HG03378 (cell line): ENCODE measurements around the gene APOBEC2.

Source experiments
- ATAC-seq: cut with Tn5 transposase; IDR thresholded peaks from one replicate; pipeline ENCODE4 v1.9.1; 2021; ENCODE audit warnings: mild to moderate bottlenecking, moderate library complexity; ENCODE audit not compliant: unreplicated experiment

Gene APOBEC2

DNA sequence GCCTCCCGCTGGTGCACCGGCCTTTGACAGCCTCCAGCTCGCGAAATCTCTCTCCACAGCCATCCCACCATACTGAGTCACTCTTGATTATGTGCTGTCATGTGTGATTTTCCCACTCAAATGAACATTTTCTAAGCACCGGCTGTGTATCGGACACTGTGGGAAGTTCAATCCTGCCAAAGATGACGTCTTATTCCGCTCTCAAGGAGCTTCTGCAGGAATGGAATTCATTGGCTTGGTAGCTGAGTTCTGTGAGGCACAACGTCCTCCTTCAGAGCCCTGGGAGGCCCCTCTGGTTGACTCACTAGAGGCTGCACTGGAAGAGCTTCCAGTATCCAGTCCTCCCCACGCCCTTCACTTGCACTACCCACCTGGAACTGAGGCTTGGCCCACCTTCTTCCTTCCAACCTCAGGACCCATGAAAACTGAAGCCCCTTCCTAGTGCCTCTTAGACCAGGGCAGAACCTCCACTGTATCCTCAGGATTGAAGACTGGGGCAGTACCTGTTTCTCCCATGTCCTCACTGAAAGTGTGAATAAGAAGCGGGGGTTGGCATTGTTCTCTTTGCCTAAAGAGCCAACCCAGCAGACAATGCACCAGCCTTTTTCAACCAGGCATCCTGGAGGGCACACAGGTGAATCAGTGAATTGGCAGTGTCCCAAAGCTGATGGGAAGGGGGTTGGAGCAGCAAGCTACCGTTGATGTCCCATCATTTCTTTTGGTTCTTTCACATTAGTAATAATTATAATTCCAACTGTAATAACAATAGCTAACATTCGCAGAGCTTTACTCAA, 15.7 kb upstream of the APOBEC2 start:
- no peak for ATAC-seq

DNA sequence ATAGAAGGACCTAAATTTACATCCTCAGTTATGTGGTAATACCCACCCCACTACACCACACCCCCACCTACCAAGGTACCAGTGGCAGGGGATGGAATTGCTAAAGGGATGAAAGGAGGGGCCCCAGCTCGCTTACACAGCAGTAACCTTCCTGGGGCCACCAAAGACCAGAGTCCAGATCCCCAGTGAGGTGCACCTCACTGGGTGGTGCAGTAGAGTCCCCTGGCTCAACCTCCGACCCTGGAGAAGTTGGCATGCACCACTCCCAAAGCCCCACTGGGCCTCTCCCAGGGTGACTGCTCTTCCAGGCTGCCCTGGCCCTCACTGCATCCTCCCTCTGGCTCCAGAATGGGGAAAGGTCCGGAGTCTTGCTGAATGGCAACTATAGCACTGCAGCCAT, 14.8 kb upstream of the APOBEC2 start:
- no peak for ATAC-seq

DNA sequence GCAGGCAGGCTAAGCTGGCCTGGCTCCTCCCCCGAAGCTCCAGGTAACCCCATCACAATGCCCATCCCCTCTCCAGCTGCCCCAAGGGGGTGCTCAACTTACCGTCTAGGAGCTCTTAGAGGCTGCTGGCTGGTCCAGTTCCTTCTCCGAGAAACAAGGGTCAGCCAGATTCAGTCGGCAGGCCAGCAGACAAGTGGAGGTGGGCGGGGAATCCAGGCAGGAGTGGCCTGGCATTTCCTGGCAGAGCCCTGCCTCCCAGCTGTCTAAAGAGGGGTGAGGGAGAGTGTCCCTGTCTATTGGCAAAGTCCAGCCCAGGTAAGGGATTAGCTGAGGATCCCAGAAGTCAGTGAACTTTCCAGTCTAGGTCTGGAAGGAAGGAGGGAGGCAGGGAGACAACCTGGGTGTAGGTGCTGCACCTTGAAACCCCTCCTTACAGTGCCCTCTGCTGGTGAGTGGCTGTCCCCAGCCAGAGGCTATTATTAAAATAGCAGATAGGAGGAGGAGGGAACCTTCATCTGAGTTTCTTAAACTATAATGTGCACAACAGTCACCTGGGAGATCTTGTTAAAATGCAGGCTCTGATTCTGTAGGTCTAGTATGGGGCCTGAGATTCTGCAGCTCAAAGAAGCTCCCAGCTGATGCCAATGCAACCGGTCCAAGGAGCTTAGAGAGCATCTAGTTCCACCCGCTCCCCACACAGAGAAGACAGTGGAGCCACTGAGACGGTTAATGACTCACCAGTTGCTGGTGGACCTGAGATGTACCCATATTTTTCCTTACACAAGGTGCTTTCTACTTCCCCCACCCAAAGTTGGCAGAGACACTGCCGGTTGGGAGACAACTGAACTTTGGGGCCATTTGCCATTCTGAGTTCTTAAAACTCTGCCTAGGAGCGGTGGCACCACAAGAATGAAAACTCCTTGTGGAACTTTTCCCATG, 13.7 kb upstream of the APOBEC2 start, which contains the start of gene UNC5CL:
UNC5CL (minus strand) TSS at position 162 of the 939 bp plus-strand sequence. CDS start 4,147 bp downstream, outside the sequence.
- ATAC-seq = peak; percentile 46

- peak; percentile 58 for ATAC-seq
Observed at GRCh38 chr6:41040101-41040939, 12.7 kb upstream of the APOBEC2 start.

- no peak for ATAC-seq
Observed at GRCh38 chr6:41040940-41041536, 12.0 kb upstream of the APOBEC2 start.

DNA sequence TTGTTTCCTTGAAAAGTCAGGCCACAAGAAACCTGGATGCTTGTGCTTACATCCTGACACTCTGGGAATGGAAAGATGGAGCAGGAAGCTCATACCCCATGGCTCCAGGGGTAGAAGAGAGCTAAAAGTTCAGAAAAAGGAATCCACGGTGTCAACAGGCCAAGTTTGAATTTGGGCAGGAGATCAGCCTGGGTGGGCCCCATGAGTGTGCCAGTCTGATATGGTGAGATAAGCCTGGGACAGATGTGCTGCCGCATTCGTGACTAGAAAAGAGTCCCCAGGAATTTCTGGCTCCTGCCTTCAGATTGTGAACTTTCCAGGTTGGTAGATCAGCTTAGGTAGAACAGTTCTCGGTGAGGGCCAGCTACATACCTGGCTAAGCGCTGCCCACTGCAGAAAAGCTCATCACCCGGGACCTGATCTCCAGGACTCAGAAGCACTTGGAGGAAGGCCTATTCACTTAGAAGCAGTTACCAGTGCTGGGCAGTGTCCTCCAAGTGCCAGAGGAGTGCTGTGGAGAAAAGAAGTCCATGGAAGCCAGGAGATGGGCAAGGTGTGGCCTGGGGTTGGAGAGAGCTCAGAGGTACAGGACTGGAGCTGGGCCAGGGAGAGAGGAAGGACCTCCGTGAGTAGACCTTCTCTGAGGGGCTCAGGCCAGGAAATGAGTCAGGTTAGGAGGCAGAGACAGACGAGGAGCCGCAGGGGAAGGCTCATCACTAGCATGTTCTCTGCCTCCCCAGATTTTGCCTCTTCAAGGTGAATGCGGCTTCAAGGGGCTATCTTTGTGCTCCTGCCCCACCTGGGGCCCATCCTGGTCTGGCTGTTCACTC, 10.6 kb upstream of the APOBEC2 start, which contains the start of gene TSPO2:
TSPO2 (plus strand) TSS at position 242 of the 830 bp plus-strand sequence; CDS start at position 761, 519 bp downstream.
- ATAC-seq = no peak

GRCh38 chr6:41043151-41043550, 9.9 kb upstream of the APOBEC2 start:
- ATAC-seq = no peak

GRCh38 chr6:41045664-41046063, 7.3 kb upstream of the APOBEC2 start:
- no peak for ATAC-seq

DNA sequence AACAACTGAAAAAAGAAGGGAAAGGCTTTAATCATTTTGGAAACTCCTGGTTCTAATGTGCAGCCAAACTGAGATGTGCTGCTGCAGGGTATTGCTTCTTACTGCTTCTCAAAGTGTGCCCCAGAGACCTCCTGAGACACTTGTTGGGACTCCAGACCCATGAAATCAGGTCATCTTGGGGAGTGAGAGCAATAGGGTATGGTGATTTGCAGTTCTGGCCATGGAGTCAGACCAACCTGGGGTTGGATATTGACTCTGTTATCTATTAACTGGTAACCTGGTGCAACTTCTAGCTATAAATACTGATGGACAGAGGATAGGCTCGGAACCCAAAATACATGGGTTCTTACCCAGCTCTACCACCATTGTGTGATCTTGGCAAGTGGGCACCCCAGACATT, 6.9 kb upstream of the APOBEC2 start:
- ATAC-seq = no peak

DNA sequence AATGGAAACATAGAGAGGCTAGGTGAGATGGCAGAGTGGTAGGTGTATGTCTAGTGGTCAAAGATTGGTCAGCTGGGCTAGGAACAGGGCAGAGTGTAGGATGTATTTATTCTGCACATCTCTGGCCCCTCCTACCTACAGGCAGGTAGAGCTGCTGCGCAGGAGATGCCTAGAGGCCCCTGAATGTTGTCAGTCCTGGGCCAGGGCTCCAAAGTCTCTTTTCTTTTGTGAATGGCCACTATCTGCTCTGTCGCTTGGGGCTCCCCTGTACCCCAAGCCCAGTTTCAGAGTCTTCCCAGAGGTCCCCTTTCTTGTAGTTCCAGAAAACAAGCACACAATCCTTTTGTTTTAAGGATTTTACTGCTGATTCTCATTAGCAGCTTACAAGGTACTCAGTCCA, 5.7 kb upstream of the APOBEC2 start:
- no peak for ATAC-seq

DNA sequence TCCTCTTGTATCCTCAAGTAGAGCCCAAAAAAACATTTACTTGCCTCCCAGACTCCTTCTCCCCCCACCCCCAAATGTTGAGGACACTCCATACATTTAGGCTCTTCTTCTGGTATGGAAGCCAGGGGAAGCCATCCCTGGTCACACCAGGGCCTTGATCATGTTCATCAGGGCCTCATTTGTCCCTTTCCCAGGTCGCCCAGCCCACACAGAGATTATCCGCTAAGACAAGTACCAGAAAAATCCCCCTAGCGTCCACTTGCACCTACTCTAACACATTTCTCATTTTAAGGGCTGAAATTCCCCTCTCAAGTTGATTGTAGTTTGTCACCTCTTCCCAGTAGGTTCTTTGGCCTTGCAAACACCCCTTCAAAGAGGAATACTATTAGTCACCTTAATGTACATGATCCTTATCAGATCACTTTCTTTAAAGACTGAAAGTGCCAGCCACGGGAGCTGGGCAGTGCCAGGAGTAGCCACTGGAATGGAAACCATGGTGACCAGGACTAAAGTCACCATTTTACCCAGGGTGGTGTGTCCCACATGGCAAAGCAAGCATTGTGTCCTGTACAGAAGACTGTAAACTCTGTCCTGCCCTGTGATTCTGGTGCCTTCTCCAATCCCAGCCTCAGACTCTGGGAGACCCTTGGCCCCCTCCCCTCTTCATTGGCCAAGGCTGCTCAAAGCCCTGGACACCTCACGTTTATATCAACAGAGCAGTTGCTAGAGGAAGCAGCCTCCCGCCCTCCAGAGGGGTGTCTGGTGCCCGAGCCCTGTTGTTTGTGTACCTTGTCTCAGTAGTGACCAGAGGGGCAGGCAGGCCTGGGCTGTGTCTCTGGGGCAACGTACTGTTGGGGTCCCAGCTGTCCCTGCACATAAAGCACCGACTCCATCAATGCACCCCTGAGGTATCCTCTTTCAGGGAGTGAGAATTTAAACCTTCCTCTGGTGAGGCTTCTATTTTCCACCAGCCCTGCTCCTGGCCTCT, 5.0 kb upstream of the APOBEC2 start:
- no peak for ATAC-seq

GRCh38 chr6:41049521-41049920, 3.5 kb upstream of the APOBEC2 start:
- no peak for ATAC-seq

DNA sequence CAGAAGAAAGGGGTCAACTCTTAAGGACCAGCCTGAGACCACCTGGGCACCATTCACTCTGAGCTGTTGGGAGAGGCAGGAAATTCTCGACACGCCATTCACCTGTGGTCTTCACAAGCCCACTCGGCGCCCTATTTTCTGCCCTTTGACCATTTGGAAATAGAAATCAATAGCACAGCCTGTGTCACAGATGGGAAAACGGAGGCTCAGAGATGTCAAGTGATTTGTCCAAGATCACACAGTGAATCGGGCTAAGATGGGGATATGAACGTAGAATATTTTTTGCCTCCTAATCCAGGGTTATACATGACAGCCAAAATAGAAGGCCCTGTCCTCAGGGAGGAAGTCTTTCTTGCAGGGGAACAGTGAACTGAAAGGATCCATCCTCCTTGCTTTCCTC, 3.0 kb upstream of the APOBEC2 start:
- no peak for ATAC-seq

- no peak for ATAC-seq
Observed at GRCh38 chr6:41050536-41050935, 2.5 kb upstream of the APOBEC2 start.

GRCh38 chr6:41051873-41052272, 1.1 kb upstream of the APOBEC2 start:
- no peak for ATAC-seq

DNA sequence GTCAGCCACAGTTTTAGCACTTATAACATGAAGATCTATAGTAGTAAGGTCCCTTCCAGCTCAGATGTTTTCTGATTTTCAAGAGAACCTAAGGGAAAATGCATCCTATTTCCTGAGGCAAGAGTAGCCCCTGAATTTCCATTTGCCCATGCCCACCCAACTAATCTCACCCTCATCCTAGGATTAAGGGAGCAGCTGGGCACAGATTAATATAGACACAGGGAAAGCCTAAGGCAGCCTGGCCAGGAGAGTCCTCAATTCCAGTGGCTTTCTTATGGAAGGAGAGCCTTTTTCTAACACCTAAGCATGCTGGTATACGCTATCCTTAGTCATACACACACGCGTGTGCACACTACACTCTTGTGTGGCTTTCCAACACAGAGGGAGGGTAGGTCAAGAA, 1.5 kb downstream of the APOBEC2 start:
- ATAC-seq = no peak

GRCh38 chr6:41055149-41055548, 2.1 kb downstream of the APOBEC2 start:
- ATAC-seq = no peak

DNA sequence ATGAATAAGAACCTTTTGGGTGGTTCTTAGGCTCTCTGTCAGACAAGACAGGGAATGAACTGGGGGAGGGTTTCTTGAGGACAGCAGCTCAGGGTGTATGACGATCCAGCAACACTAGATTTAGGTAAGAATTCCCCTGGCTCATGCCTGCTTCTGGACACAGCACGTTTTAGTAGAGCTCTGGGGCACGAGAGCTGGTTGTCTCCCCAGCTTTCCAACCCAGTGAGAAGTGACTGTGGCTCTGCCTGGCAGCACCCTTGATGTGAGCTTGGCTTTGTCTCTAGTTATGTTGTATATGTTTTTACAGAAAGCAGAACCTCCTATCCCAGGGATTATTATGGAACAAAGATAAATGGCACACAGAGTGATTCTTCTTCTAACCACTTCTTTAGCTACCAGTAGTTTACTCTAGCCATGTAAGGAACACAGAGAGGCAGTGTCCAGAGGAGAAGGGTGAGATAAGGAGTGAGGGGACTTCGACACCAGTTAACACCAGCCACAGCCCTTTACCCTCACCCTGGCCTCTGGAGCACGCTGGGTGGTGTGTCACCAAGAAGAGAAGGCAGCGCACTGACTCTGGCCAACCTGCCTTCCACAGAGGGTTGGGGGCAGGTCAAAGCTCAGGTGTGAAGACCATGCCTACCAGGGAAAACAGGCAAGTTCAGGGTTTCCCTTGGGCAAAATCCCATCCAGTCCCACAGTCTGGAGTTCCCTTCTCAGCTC, 3.9 kb downstream of the APOBEC2 start:
- no peak for ATAC-seq
